ENCODE results near the gene SLMAP.
"Not testable (repeated sequence)": the region's sequence is repeated elsewhere in the genome, so short reads cannot be mapped to it uniquely, and the experiment has no call there.

- TF ChIP-seq CTCF, EP300, POLR2AphosphoS5, POLR2A (IDR thresholded peaks at IDR 0.05): not testable (repeated sequence)
Observed at GRCh38 chr3:57884436-57884835, 128.3 kb downstream of the SLMAP start.

Measured in upper lobe of left lung (tissue), 4 donors.